PFSK-1 (cell line): ENCODE measurements around the gene LRRTM2.

Source experiments
- POLR2AphosphoS5 ChIP-seq: IDR thresholded peaks from 2 replicates; pipeline ENCODE4 v1.6.1; 2012; ENCODE audit warnings: low read depth, mild to moderate bottlenecking, control low read depth, low read length, moderate library complexity
- TAF1 ChIP-seq: IDR thresholded peaks from 2 replicates; pipeline ENCODE4 v1.6.1; 2012; ENCODE audit warnings: low read length, control low read depth, borderline replicate concordance; ENCODE audit not compliant: insufficient read depth
- TF ChIP-seq, protein P1 (sequence below), 2 experiments: IDR thresholded peaks; 2 replicates each; pipeline versions ENCODE4 v1.6.1 to v1.8.0; 2011 to 2012; ENCODE audit warnings: low read depth in 2 of 2, low read length in 2 of 2, control low read depth in 1 of 2, inconsistent platforms in 1 of 2, mild to moderate bottlenecking in 1 of 2, moderate library complexity in 1 of 2; ENCODE audit not compliant: insufficient read depth in 1 of 2

DNA sequence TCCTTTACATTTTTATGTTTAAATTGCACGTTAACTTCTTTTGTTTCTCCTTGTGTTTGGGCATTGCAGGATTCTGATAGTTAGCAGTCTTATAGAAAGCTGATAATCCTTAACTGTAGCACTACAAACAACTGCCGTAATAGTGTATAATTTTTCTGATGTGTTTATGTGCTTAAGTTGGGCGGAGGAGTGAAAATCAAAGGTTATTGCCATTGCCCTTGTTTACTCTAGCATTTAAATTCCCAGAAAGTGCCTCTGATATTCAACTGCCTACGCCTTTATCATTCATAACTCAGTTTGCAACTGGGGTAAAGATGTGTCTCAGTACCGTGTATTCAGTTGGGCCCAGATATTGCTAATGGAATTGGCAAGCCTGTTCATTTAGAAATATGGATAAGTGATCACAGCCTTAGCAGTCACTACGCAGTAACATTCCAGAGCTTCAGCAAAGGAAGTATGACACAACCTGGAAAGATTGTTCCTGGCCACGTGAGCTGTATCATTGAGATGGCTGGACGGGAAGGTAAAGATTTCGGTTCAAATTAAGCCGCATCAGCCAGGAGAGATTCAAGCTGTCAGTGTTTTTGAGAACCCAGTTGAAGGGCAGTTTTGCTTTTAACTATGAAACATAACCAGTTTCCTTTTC is 28.1 kb upstream of the LRRTM2 start:
- TF ChIP-seq TAF1 (no peak), POLR2AphosphoS5 (no peak)
- TF ChIP-seq, protein P1, sequence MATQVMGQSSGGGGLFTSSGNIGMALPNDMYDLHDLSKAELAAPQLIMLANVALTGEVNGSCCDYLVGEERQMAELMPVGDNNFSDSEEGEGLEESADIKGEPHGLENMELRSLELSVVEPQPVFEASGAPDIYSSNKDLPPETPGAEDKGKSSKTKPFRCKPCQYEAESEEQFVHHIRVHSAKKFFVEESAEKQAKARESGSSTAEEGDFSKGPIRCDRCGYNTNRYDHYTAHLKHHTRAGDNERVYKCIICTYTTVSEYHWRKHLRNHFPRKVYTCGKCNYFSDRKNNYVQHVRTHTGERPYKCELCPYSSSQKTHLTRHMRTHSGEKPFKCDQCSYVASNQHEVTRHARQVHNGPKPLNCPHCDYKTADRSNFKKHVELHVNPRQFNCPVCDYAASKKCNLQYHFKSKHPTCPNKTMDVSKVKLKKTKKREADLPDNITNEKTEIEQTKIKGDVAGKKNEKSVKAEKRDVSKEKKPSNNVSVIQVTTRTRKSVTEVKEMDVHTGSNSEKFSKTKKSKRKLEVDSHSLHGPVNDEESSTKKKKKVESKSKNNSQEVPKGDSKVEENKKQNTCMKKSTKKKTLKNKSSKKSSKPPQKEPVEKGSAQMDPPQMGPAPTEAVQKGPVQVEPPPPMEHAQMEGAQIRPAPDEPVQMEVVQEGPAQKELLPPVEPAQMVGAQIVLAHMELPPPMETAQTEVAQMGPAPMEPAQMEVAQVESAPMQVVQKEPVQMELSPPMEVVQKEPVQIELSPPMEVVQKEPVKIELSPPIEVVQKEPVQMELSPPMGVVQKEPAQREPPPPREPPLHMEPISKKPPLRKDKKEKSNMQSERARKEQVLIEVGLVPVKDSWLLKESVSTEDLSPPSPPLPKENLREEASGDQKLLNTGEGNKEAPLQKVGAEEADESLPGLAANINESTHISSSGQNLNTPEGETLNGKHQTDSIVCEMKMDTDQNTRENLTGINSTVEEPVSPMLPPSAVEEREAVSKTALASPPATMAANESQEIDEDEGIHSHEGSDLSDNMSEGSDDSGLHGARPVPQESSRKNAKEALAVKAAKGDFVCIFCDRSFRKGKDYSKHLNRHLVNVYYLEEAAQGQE (IDR thresholded peaks at IDR 0.05; ENCODE audit: insufficient read depth in 1 of 2, low read depth in 2 of 2, low read length in 2 of 2): no peak
